Measurements from ENCODE around the gene GNB2. TPM values are rescaled to one million over a fixed set of nuclear protein-coding genes. Genes with fewer than 3 reads are reported as not detected.

Gene GNB2
- total RNA-seq, 1 experiment from 2014 or later, result 174 TPM

DNA sequence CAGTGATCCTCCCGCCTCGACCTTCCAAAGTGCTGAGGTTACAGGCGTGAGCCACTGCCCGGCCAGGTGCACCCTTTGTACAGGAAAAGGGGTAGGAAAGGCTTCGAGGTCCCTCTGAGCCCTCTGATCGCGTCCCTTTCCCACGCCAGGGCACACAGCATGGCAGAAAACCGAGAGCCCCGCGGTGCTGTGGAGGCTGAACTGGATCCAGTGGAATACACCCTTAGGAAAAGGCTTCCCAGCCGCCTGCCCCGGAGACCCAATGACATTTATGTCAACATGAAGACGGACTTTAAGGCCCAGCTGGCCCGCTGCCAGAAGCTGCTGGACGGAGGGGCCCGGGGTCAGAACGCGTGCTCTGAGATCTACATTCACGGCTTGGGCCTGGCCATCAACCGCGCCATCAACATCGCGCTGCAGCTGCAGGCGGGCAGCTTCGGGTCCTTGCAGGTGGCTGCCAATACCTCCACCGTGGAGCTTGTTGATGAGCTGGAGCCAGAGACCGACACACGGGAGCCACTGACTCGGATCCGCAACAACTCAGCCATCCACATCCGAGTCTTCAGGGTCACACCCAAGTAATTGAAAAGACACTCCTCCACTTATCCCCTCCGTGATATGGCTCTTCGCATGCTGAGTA is 33.3 kb downstream of the GNB2 start:
- no peak overlapping the region for H4K8ac ChIP-seq (replicated peaks; ENCODE audit: insufficient read length, low read depth, low read length)
- Mint-ChIP-seq H3K4me1 (peaks cover 6 to 10% of the 10 kb centered on the region in 2 experiments), H3K9me3 (peaks cover 0 to 2% of the 10 kb centered on the region in 2 experiments; a peak in 1 of 5 replicates), H3K27me3 (ENCODE audit: low read depth) (no peaks in the 10 kb centered on the region), H3K36me3 (ENCODE audit: insufficient read depth in 1 of 3, low read depth in 3 of 3) (peaks cover 4 to 20% (median 17%) of the 10 kb centered on the region in 3 experiments; a peak in 6 of 7 replicates), H3K4me3 (peak overlapping the region; percentile 96 to 99), H3K27ac (peak overlapping the region; percentile 63 to 98 (median 96); a peak in 5 of 7 replicates)
- peaks cover 5% of the 10 kb centered on the region for H3K79me1 ChIP-seq (ENCODE audit: insufficient read depth, low read depth, low read length, poor library complexity, severe bottlenecking)
- H3K27ac ChIP-seq (ENCODE audit: insufficient read length, low read depth, low read length), result no peak overlapping the region
- peak overlapping the region; percentile 81 for H3K4me2 ChIP-seq (ENCODE audit: insufficient read depth, insufficient read length, low read length)
- no peak overlapping the region for H3K56ac ChIP-seq (ENCODE audit: insufficient read length, low read depth, low read length)
- no peak overlapping the region for H3K23ac ChIP-seq (ENCODE audit: insufficient read length, low read depth, low read length)
- no peak overlapping the region for H2BK12ac ChIP-seq (ENCODE audit: insufficient read length, low read depth, low read length)
- no peak overlapping the region for H4K91ac ChIP-seq (ENCODE audit: insufficient read length, low read depth, low read length)
- H3K18ac ChIP-seq (ENCODE audit: insufficient read length, low read depth, low read length), result no peak overlapping the region
- no peaks in the 10 kb centered on the region; the same call in 1 of the 2 replicates for H3K4me1 ChIP-seq (ENCODE audit: insufficient read depth, low read length)
- no peak overlapping the region for H2BK20ac ChIP-seq (ENCODE audit: low read depth, low read length, poor library complexity, severe bottlenecking)
- no peak overlapping the region for H2BK120ac ChIP-seq (ENCODE audit: low read depth, low read length, poor library complexity, severe bottlenecking)
- H2BK15ac ChIP-seq (ENCODE audit: low read depth, low read length), result no peak overlapping the region
- no peaks in the 10 kb centered on the region for H4K20me1 ChIP-seq (ENCODE audit: control insufficient read depth, insufficient read depth, insufficient read length)
- peak overlapping the region; percentile 93 for H3K9ac ChIP-seq (ENCODE audit: extremely low read depth, insufficient read length, low read length)
- peaks cover 15% of the 10 kb centered on the region for H3K23me2 ChIP-seq (ENCODE audit: insufficient read length, low read depth, low read length, poor library complexity, severe bottlenecking)
- no CpG with 5 or more reads among the region's 34 CpGs for WGBS (ENCODE audit: extremely low coverage, insufficient read length, low lambda C conversion rate)
- H2BK5ac ChIP-seq (ENCODE audit: insufficient read length, low read length), result no peak overlapping the region
- H3K14ac ChIP-seq (ENCODE audit: insufficient read depth, low read length), result no peak overlapping the region; the same call in 1 of the 2 replicates
- no peak overlapping the region for H3K4ac ChIP-seq (ENCODE audit: low read depth, low read length)
- no peaks in the 10 kb centered on the region for H3K9me3 ChIP-seq (ENCODE audit: control insufficient read depth, low read depth, low read length)
- H4K5ac ChIP-seq (ENCODE audit: insufficient read length, low read depth, low read length), result no peak overlapping the region
- peak; percentile 41 for DNase-seq
- H3K79me2 ChIP-seq (ENCODE audit: insufficient read depth, low read length), result peaks cover 10% of the 10 kb centered on the region; the same call in 1 of the 2 replicates
- TF ChIP-seq, protein P1, sequence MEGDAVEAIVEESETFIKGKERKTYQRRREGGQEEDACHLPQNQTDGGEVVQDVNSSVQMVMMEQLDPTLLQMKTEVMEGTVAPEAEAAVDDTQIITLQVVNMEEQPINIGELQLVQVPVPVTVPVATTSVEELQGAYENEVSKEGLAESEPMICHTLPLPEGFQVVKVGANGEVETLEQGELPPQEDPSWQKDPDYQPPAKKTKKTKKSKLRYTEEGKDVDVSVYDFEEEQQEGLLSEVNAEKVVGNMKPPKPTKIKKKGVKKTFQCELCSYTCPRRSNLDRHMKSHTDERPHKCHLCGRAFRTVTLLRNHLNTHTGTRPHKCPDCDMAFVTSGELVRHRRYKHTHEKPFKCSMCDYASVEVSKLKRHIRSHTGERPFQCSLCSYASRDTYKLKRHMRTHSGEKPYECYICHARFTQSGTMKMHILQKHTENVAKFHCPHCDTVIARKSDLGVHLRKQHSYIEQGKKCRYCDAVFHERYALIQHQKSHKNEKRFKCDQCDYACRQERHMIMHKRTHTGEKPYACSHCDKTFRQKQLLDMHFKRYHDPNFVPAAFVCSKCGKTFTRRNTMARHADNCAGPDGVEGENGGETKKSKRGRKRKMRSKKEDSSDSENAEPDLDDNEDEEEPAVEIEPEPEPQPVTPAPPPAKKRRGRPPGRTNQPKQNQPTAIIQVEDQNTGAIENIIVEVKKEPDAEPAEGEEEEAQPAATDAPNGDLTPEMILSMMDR (conservative IDR thresholded peaks at IDR 0.05), result no peak
- H3K27me3 ChIP-seq (ENCODE audit: insufficient read depth, low read length), result no peaks in the 10 kb centered on the region
- H3T11ph ChIP-seq (ENCODE audit: low read length), result no peak overlapping the region
- no peak overlapping the region for H2AFZ ChIP-seq (ENCODE audit: low read length)
- H2AK5ac ChIP-seq (ENCODE audit: insufficient read length, low read length), result no peak overlapping the region
